VCaP (cell line): ENCODE results near the gene LRRC28.

ENCODE experiments used
- H3K27ac ChIP-seq: fragments of 450-650 bp; 2 replicates; pipeline ENCODE4 v1.5.1; 2017
- TF ChIP-seq, protein P1 (sequence below): fragments of 450-650 bp; conservative IDR thresholded peaks from 2 replicates; pipeline ENCODE4 v1.5.1; 2017; ENCODE audit warnings: mild to moderate bottlenecking, moderate library complexity

The LRRC28 gene

DNA sequence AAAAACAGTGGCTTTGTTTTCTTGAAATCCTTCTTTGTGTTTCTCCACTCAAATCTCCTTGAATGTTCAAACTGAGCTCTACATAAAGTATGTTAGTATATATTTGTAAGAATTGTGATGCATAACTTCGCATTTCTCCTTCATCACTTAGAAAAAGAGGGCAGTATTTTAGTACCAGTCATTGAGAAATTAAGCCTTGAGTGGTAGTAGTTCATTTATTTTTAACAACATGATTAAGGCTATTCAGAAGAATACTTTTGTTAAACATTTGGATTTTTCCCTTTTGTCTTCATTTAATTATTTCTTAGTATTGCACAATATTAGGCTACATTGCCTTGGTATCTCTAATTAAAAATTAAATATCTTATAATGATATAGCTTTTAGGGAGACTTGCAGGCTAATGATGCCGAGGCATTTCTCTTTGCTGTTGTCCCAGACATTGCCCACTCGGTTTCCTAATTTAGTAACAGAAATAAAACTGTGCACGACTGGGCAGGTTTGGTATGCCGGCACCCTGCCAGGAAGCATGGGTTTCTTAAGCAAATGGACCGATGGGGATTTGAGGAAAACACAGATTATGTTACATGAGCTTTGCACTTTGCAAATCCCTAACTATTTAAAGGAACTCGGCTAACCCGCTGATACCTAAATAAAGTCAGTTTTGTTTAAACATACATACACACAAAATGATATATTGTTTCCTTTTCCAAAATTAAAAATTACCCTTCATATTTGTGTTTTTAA, 54.7 kb downstream of the LRRC28 start:
- TF ChIP-seq, protein P1, sequence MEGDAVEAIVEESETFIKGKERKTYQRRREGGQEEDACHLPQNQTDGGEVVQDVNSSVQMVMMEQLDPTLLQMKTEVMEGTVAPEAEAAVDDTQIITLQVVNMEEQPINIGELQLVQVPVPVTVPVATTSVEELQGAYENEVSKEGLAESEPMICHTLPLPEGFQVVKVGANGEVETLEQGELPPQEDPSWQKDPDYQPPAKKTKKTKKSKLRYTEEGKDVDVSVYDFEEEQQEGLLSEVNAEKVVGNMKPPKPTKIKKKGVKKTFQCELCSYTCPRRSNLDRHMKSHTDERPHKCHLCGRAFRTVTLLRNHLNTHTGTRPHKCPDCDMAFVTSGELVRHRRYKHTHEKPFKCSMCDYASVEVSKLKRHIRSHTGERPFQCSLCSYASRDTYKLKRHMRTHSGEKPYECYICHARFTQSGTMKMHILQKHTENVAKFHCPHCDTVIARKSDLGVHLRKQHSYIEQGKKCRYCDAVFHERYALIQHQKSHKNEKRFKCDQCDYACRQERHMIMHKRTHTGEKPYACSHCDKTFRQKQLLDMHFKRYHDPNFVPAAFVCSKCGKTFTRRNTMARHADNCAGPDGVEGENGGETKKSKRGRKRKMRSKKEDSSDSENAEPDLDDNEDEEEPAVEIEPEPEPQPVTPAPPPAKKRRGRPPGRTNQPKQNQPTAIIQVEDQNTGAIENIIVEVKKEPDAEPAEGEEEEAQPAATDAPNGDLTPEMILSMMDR, result no peak
- peak overlapping the region; percentile 70 for H3K27ac ChIP-seq

DNA sequence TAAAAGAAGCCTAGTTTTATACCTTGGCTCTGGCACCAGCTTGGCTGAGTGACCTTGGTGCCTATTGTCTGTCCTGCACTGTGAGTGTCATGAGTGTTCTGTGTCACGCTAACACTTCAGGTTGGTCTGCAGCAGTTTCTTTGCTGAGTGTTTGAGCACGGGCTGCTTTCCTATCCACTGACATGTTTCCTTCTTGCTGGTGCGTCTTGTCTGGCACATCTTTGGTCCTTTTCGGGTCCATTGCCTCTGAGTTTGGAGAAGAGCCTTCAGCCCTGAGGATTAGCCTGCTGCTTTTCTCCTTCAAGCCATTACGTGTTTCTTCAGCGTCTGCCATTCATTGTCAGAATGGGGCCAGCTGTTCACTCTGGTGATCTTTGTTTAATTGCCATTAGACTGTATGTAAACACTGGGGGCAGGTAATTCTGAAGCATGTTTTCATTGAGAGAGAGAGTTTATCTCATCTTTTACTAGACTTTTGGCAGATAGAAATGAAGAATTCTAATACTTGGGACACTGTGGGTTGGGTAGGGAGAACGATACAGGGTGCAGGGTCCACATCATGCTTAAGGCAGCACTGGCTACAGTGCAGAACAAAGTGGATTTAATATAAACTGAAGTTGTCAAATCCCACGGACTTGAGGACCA, 55.5 kb downstream of the LRRC28 start:
- H3K27ac ChIP-seq, result peak overlapping the region; percentile 70

DNA sequence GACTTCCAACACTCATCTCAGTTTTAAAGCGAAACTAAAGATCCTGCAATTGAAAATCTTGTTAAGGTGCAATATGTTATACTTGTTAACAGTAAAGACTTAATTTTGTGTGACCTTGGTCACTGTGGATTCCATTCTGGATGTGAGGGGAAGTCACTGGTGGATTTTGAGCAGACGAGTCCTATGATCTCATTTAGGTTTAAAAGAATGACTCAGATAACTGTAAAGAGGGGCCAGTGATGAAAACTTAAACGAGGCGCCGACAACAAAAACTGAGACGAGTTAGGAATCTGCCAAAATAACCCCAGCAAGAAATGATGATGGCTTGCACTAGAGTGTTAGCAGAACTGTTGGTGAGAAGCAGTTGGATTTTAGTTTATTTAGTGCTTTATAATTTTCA, 56.5 kb downstream of the LRRC28 start:
- TF ChIP-seq, protein P1, result no peak
- peak overlapping the region; percentile 70 for H3K27ac ChIP-seq

More for the DNA sequence above, 55.5 kb downstream of the LRRC28 start:
- TF ChIP-seq, protein P1, result no peak

DNA sequence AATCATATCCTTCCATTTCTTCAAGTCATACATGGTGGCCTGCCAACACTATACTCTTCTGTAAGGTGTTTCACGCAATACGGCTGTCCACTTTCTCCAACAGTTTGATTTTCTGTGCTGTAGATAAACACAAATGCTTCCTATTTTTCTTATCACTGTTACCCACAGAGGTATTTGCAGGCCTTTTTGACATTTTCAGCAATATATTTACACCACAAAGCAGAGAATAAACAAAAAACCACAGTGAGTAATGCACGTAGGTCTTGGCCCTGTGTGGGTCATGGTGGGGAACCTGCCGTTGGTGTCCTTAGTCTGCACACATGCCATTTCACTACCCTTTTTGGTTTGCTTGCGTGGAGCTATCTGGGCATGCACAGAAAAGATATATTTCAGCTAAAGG, 59.5 kb downstream of the LRRC28 start:
- TF ChIP-seq, protein P1, result no peak
- H3K27ac ChIP-seq, result no peak overlapping the region

DNA sequence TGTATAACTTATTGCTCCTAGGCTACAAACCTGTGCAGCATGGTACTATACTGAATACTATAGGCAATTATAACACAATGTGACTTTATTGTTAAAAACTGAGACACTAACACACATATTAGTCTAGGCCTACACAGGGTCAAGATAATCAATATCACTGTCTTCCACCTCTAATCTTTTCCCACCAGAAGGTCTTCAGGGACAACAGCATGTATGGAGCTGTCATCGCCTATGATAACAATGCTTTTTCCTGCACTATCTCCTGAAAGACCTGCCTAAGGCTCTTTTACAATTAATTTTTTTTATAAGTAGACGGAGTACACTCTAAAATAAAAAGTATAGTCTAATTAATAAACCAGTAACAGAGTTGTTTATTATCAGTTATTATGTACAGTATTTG, 60.9 kb downstream of the LRRC28 start:
- TF ChIP-seq, protein P1, result no peak
- H3K27ac ChIP-seq, result no peak overlapping the region

DNA sequence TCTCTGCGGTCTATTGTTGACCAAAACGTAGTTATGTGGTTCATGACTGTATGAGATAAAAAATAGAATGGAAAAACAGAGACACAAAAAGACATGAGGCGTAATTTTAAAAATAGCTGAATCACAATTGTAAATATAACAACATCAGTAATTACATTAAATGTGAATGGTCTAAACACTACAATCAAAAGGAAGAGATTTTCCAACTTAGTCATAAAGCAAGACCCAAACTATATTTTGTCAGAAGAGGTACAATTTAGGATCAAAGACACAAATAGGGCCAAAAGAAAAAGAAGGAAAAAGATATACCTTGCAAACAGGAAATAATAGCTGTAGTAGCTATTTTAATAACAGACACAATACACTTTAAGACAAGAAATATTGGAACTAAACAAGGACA, 61.5 kb downstream of the LRRC28 start:
- H3K27ac ChIP-seq, result no peak overlapping the region
- TF ChIP-seq, protein P1, result no peak

DNA sequence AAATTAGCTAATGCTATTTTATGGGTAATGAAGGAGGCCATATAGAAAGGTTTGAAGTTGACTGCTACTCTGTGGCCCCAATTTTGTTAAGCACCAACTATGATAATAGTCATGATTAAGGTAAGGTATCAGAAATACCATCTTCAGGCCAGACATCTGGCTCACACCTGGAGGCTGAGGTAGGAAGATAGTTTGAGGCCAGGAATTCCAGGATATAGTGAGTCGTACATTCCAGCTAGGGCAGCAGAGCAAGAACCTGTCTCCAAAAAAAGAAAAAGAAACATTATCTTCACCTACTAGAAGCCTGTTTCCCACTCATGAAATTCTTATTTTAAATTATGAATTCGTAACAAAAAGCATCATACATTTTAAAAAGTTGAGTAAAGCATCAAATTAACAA, 64.4 kb downstream of the LRRC28 start:
- no peak overlapping the region for H3K27ac ChIP-seq
- TF ChIP-seq, protein P1, result no peak
